ENCODE data around the gene NPTXR.

- no peak for TF ChIP-seq CTCF (conservative IDR thresholded peaks at IDR 0.05; ENCODE audit: low read length)
- no peak for TF ChIP-seq EZH2phosphoT487 (IDR thresholded peaks at IDR 0.05; ENCODE audit: borderline replicate concordance, low read depth, low read length)
Measured at GRCh38 chr22:38871360-38872171, 27.7 kb upstream of the NPTXR start.

All from OCI-LY7 (cell line).